PC-3 (cell line): ENCODE data around the gene GZMB. TPM values are rescaled to one million over a fixed set of nuclear protein-coding genes. Genes with fewer than 3 reads are reported as not detected.

Experiments
- ATAC-seq: fragments of 200-7000 bp; cut with Tn5 transposase; 2 replicates; pipeline ENCODE4 v1.9.1; 2020; ENCODE audit warnings: mild to moderate bottlenecking, moderate library complexity
- BruUV-seq: library from RNA; stranded (reverse); fragments of 400-500 nt; replicated peaks from 2 replicates; lab custom pipeline; 2021; lab: Mats Ljungman, UMichigan
- CTCF ChIA-PET: fragments of 300-600 bp; sonication (Branson Sonifier 250); formaldehyde crosslinking; loops from one replicate; lab custom pipeline; 2022; ENCODE audit warnings: antibody characterized with exemption; lab: Charles Lee
- POLR2A ChIA-PET: fragments of 300-600 bp; sonication (Branson Sonifier 250); formaldehyde crosslinking; loops from one replicate; lab custom pipeline; 2022; ENCODE audit warnings: antibody characterized with exemption; ENCODE audit not compliant: unreplicated experiment; lab: Charles Lee
- DNase-seq: peaks from one replicate; pipeline ENCODE4 v3.0.0-alpha.2; 2015
- H2AFZ ChIP-seq: fragments of 300-600 bp; sonication (generic); 2 replicates; pipeline ENCODE4 v1.6.0; 2016; ENCODE audit warnings: antibody characterized with exemption, low read length
- H3F3A ChIP-seq: fragments of 300-600 bp; sonication (generic); one replicate; pipeline ENCODE4 v1.6.0; 2017; ENCODE audit warnings: antibody characterized with exemption, low read length, control low read depth, mild to moderate bottlenecking; ENCODE audit not compliant: unreplicated experiment
- H3K27ac ChIP-seq: fragments of 300-600 bp; sonication (generic); 2 replicates; pipeline ENCODE4 v1.5.1; 2016; ENCODE audit warnings: mild to moderate bottlenecking, low read length
- H3K27me3 ChIP-seq: fragments of 300-600 bp; sonication (generic); 2 replicates; pipeline ENCODE4 v1.6.1; 2016; ENCODE audit warnings: low read length, mixed read lengths
- H3K36me3 ChIP-seq: fragments of 300-600 bp; sonication (generic); 2 replicates; pipeline ENCODE4 v1.6.1; 2016; ENCODE audit warnings: low read depth, mixed run types, low read length, mixed read lengths
- H3K4me1 ChIP-seq: fragments of 300-600 bp; sonication (generic); 2 replicates; pipeline ENCODE4 v1.5.1; 2016; ENCODE audit warnings: low read length; ENCODE audit not compliant: insufficient read depth
- H3K4me2 ChIP-seq: fragments of 300-600 bp; sonication (generic); 2 replicates; pipeline ENCODE4 v1.6.0; 2016; ENCODE audit warnings: low read length
- H3K4me3 ChIP-seq: fragments of 300-600 bp; sonication (generic); 2 replicates; pipeline ENCODE4 v1.5.1; 2016; ENCODE audit warnings: mild to moderate bottlenecking, low read length, mixed read lengths
- H3K79me2 ChIP-seq: fragments of 300-600 bp; sonication (generic); 2 replicates; pipeline ENCODE4 v1.6.1; 2017; ENCODE audit warnings: low read length, mixed read lengths
- H3K9ac ChIP-seq: fragments of 300-600 bp; sonication (generic); 2 replicates; pipeline ENCODE4 v1.6.0; 2016; ENCODE audit warnings: mild to moderate bottlenecking, low read length
- H3K9me2 ChIP-seq: fragments of 300-600 bp; sonication (generic); replicated peaks from 2 replicates; pipeline ENCODE4 v1.6.1; 2016; ENCODE audit warnings: mixed run types, low read length, mixed read lengths
- H3K9me3 ChIP-seq: fragments of 300-600 bp; sonication (generic); 2 replicates; pipeline ENCODE4 v1.6.1; 2016; ENCODE audit warnings: low read length, mixed read lengths
- H4K20me1 ChIP-seq: fragments of 300-600 bp; sonication (generic); 2 replicates; pipeline ENCODE4 v1.6.1; 2016; ENCODE audit warnings: low read length, mixed read lengths
- EZH2 ChIP-seq: fragments of 300-600 bp; sonication (generic); IDR thresholded peaks from one replicate; pipeline ENCODE4 v1.6.1; 2017; ENCODE audit warnings: antibody characterized with exemption, mild to moderate bottlenecking, low read length; ENCODE audit not compliant: unreplicated experiment
- EZH2phosphoT487 ChIP-seq: fragments of 300-600 bp; sonication (generic); IDR thresholded peaks from 2 replicates; pipeline ENCODE4 v1.6.1; 2018; ENCODE audit warnings: mild to moderate bottlenecking, antibody characterized with exemption, low read length, borderline replicate concordance
- intact Hi-C: fragments of 100-400 bp; cut with micrococcal nuclease; formaldehyde crosslinking; loops from 2 replicates; pipeline ENCODE4 v1.9.0; 2023
- total RNA-seq: library from RNA; depleted of rRNA; stranded (reverse); fragments of >200 nt; gene quantifications from 2 replicates; pipeline ENCODE4 v1.2.3, GENCODE V29; 2014
- TF ChIP-seq, protein P1 (sequence below): fragments of 300-600 bp; sonication (generic); conservative IDR thresholded peaks from 2 replicates; pipeline ENCODE4 v1.5.1; 2017; ENCODE audit warnings: antibody characterized with exemption, low read depth, mild to moderate bottlenecking, low read length

GZMB gene
- total RNA-seq, 1 experiment from 2014 or later: not detected

- Histone ChIP-seq H4K20me1 (no peaks in the 10 kb centered on the region), H3K4me2 (no peak overlapping the region), H3K4me3 (no peak overlapping the region), H3K36me3 (no peaks in the 10 kb centered on the region), H3K27ac (no peak overlapping the region), H3K4me1 (no peaks in the 10 kb centered on the region), H3K27me3 (no peaks in the 10 kb centered on the region), H3K9me2 (no peaks in the 10 kb centered on the region), H3F3A (no peaks in the 10 kb centered on the region), H3K9me3 (no peaks in the 10 kb centered on the region), H3K9ac (no peak overlapping the region), H2AFZ (no peak overlapping the region), H3K79me2 (no peaks in the 10 kb centered on the region)
- intact Hi-C loops: no loop called here
- BruUV-seq: no TSS peak
- TF ChIP-seq EZH2phosphoT487 (no peak), EZH2 (no peak)
- TF ChIP-seq, protein P1, sequence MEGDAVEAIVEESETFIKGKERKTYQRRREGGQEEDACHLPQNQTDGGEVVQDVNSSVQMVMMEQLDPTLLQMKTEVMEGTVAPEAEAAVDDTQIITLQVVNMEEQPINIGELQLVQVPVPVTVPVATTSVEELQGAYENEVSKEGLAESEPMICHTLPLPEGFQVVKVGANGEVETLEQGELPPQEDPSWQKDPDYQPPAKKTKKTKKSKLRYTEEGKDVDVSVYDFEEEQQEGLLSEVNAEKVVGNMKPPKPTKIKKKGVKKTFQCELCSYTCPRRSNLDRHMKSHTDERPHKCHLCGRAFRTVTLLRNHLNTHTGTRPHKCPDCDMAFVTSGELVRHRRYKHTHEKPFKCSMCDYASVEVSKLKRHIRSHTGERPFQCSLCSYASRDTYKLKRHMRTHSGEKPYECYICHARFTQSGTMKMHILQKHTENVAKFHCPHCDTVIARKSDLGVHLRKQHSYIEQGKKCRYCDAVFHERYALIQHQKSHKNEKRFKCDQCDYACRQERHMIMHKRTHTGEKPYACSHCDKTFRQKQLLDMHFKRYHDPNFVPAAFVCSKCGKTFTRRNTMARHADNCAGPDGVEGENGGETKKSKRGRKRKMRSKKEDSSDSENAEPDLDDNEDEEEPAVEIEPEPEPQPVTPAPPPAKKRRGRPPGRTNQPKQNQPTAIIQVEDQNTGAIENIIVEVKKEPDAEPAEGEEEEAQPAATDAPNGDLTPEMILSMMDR: no peak
- DNase-seq (no peak), ATAC-seq (no peak)
- CTCF ChIA-PET: no interaction called here
- POLR2A ChIA-PET: no interaction called here
Measured at GRCh38 chr14:24613747-24614146, 20.2 kb downstream of the GZMB start.

DNA sequence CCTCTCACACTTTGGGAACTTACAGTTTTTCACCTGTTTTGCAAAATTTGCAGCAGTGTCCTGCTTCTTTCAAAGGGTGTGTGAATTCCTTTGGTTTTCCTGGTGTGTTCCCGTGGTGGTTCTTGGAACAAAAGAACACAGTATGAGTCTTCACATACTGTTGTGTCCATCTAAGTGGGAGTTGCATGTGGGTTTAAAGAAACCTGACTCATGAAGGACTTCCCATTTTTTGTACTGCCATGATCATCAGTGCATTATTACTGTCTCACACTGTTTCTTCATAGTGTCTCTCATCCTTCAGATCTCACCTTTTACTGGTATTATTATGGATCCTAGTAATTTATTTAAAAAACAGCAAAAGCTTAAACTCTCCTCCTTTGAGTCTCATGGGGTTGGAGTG lies 20.7 kb downstream of the GZMB start:
- ATAC-seq (no peak), DNase-seq (no peak)
- ChIA-PET CTCF (no interaction called here), POLR2A (no interaction called here)
- Histone ChIP-seq H3K9me2 (no peaks in the 10 kb centered on the region), H3K9ac (no peak overlapping the region), H4K20me1 (no peaks in the 10 kb centered on the region), H3K4me2 (no peak overlapping the region), H3F3A (no peaks in the 10 kb centered on the region), H2AFZ (no peak overlapping the region), H3K27me3 (no peaks in the 10 kb centered on the region), H3K36me3 (no peaks in the 10 kb centered on the region), H3K27ac (no peak overlapping the region), H3K9me3 (no peaks in the 10 kb centered on the region), H3K4me1 (no peaks in the 10 kb centered on the region), H3K79me2 (no peaks in the 10 kb centered on the region), H3K4me3 (no peak overlapping the region)
- BruUV-seq: no TSS peak
- no peak for TF ChIP-seq EZH2phosphoT487
- TF ChIP-seq EZH2: no peak
- TF ChIP-seq, protein P1: no peak
- intact Hi-C loops: no loop called here

- H3K4me1 ChIP-seq: no peaks in the 10 kb centered on the region
- no TSS peak for BruUV-seq
- DNase-seq: no peak
Measured at GRCh38 chr14:24612196-24612595, 21.8 kb downstream of the GZMB start.

More at GRCh38 chr14:24612196-24612595, 21.8 kb downstream of the GZMB start:
- H3K9ac ChIP-seq: no peak overlapping the region
- ChIA-PET CTCF (no interaction called here), POLR2A (no interaction called here)
- no peaks in the 10 kb centered on the region for H3K9me3 ChIP-seq
- no peaks in the 10 kb centered on the region for H3K36me3 ChIP-seq
- no peaks in the 10 kb centered on the region for H3K79me2 ChIP-seq
- no peaks in the 10 kb centered on the region for H4K20me1 ChIP-seq
- TF ChIP-seq EZH2phosphoT487 (no peak), EZH2 (no peak)
- TF ChIP-seq, protein P1: no peak
- H3K27ac ChIP-seq: no peak overlapping the region
- intact Hi-C loops: no loop called here
- no peak overlapping the region for H3K4me2 ChIP-seq
- no peak for ATAC-seq
- H3K27me3 ChIP-seq: no peaks in the 10 kb centered on the region
- no peaks in the 10 kb centered on the region for H3K9me2 ChIP-seq
- H2AFZ ChIP-seq: no peak overlapping the region
- H3F3A ChIP-seq: no peaks in the 10 kb centered on the region
- no peak overlapping the region for H3K4me3 ChIP-seq
